Uterus (tissue), 2 donors: ENCODE measurements around the gene PRKN.

Experiments
- POLR2A ChIP-seq, 2 donors: fragments of 450-650 bp; IDR thresholded peaks; one replicate each; pipeline ENCODE4 v1.6.1; 2016; ENCODE audit warnings: antibody characterized with exemption in 2 of 2, mild to moderate bottlenecking in 1 of 2, moderate library complexity in 1 of 2
- TF ChIP-seq, protein P1 (sequence below), 4 experiments: fragments of 200-600 bp in 2 of 4; fragments of 450-650 bp in 2 of 4; sonication (generic) in 2 of 4; IDR thresholded peaks; one replicate each; pipeline ENCODE4 v1.5.1; 2016 to 2019; ENCODE audit warnings: antibody characterized with exemption in 4 of 4, mild to moderate bottlenecking in 2 of 4, moderate library complexity in 1 of 4

DNA sequence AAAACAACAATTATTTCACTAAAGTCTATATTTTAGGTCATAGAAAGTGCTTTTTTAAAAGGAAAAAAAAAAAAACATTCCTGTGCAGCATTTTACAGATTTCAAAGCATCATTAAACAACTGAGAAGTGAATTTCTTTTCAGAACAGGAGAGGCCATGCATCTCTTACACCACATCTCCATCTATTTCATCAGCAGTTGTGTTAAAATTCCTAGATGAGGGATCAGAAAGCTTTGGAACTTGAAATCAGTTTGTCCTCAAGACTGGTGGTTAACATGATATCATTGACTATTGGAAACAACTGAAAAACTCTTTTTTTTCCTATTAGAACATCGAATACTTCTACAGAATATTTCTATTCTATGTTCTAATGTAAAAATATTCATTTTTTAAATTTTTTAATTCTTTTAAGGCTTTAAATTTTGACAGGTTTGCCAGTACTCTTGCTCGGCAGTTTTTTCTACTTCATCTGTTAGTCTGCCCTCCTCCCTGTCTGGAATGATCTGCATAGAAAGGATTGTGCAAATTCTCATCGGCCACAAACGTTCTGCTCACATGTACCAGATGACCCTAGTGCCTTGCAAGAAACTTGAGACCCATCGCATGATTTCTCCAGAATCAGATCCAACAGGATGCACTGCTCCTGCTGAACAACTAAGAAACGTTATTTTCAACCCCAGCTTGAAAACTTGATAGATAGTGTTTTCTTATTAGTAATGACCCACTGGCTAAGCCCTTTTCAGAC is 1042.7 kb downstream of the PRKN start:
- TF ChIP-seq, protein P1, sequence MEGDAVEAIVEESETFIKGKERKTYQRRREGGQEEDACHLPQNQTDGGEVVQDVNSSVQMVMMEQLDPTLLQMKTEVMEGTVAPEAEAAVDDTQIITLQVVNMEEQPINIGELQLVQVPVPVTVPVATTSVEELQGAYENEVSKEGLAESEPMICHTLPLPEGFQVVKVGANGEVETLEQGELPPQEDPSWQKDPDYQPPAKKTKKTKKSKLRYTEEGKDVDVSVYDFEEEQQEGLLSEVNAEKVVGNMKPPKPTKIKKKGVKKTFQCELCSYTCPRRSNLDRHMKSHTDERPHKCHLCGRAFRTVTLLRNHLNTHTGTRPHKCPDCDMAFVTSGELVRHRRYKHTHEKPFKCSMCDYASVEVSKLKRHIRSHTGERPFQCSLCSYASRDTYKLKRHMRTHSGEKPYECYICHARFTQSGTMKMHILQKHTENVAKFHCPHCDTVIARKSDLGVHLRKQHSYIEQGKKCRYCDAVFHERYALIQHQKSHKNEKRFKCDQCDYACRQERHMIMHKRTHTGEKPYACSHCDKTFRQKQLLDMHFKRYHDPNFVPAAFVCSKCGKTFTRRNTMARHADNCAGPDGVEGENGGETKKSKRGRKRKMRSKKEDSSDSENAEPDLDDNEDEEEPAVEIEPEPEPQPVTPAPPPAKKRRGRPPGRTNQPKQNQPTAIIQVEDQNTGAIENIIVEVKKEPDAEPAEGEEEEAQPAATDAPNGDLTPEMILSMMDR (IDR thresholded peaks at IDR 0.05) = no peak
- TF ChIP-seq POLR2A (IDR thresholded peaks at IDR 0.05) = no peak
